Measurements from ENCODE around the gene HEYL. TPM values are rescaled to one million over a fixed set of nuclear protein-coding genes. Genes with fewer than 3 reads are reported as not detected.
A peak's percentile ranks its signal among the peaks of the same experiment; 100 is the strongest.

The HEYL gene
- total RNA-seq, 2 donors from 2014 or later = 45.6 to 91.2 TPM

DNA sequence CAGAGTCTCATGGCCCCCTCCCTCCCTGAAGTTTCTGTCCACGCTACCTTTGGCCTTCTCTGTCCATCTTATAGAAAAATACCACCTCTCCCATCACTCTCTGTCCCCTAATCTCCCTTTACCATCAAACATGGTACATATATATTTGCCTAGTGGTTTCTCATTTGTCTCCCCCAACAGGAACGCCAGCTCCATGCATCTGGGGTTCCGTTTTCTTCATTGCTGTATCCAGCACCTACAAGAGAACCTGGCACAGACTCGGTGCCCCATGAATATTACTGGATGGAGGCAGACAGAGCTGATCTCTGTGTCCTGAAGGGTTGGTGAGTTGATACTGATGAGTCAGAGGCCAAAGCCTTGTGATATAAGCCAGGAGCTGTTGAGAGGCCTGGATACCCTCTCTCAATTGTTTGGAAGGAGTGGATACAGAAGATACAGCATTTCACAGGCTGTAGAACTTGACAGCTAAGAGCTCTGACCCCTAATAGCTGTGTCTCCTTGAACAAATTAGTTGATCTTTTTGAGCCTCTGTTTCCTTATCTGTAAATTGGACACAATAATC, 21.9 kb downstream of the HEYL start:
- Histone ChIP-seq H3K36me3 (peaks cover 7% of the 10 kb centered on the region), H3K9me3 (no peaks in the 10 kb centered on the region), H3K4me3 (no peak overlapping the region), H3K27ac (no peak overlapping the region), H3K4me1 (ENCODE audit: control insufficient read depth in 1 of 2, low read depth in 2 of 2) (peaks cover 2 to 25% of the 10 kb centered on the region in 2 donors), H3K27me3 (replicated peaks; ENCODE audit: insufficient read depth) (no peaks in the 10 kb centered on the region)
- DNase-seq (ENCODE audit: low spot score) = no peak
- TF ChIP-seq, protein P1, sequence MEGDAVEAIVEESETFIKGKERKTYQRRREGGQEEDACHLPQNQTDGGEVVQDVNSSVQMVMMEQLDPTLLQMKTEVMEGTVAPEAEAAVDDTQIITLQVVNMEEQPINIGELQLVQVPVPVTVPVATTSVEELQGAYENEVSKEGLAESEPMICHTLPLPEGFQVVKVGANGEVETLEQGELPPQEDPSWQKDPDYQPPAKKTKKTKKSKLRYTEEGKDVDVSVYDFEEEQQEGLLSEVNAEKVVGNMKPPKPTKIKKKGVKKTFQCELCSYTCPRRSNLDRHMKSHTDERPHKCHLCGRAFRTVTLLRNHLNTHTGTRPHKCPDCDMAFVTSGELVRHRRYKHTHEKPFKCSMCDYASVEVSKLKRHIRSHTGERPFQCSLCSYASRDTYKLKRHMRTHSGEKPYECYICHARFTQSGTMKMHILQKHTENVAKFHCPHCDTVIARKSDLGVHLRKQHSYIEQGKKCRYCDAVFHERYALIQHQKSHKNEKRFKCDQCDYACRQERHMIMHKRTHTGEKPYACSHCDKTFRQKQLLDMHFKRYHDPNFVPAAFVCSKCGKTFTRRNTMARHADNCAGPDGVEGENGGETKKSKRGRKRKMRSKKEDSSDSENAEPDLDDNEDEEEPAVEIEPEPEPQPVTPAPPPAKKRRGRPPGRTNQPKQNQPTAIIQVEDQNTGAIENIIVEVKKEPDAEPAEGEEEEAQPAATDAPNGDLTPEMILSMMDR (IDR thresholded peaks at IDR 0.05) = no peak
- ATAC-seq (ENCODE audit: insufficient number of reproducible peaks, low FRiP score, low read depth) = no peak

DNA sequence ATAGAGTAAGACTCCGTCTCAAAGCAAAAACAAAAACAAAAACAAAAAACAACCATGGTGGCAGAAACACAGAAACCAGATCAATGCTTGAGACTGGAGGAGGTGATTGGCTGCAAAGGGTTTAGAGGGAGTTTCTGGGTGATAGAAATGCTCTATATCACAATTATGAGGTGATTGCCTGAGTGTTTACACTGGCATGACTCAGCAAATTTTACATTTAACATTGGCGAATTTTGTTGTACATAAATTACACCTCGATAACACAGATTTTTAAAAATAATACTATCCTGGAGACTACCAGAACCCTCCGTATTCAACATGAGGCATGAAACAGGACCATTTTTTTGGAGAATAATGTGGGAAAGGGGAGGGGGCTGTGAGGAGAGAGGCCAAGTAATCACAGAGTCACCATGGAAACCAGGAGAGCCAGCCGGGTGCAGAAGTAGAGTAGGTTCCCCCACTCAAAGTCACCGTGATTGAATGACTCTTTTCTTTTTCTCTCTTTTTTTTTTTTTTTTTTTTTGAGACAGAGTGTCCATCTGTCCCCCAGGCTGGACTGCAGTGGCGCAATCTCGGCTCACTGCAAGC, 24.3 kb downstream of the HEYL start:
- Histone ChIP-seq H3K9me3 (no peaks in the 10 kb centered on the region), H3K36me3 (peaks cover 7% of the 10 kb centered on the region), H3K4me1 (ENCODE audit: control insufficient read depth in 1 of 2, low read depth in 2 of 2) (peaks cover 0 to 9% of the 10 kb centered on the region in 2 donors), H3K4me3 (no peak overlapping the region), H3K27me3 (replicated peaks; ENCODE audit: insufficient read depth) (no peaks in the 10 kb centered on the region), H3K27ac (no peak overlapping the region)
- TF ChIP-seq, protein P1 (IDR thresholded peaks at IDR 0.05) = no peak
- no peak for DNase-seq (ENCODE audit: low spot score)
- no peak for ATAC-seq (ENCODE audit: insufficient number of reproducible peaks, low FRiP score, low read depth)

DNA sequence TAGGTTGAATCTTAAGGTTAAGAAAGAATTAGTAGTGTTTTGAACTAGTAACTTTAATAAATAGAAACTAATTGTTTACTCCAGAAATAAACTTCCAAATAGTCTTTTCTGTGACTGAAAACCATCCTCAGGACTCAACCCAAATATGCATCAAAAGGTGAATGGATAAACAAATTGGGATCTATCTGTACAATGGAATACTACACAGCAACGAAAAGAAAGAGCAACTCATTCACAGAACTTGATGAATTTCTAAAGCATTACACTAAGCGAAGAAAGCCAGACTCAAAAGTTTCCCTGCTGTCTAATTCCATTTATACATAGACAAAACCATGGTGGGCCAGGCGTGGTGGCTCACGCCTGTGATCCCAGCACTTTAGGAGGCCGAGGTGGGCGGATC, 25.0 kb downstream of the HEYL start:
- TF ChIP-seq, protein P1 (IDR thresholded peaks at IDR 0.05) = no peak
- no peaks in the 10 kb centered on the region for H3K27me3 ChIP-seq (replicated peaks; ENCODE audit: insufficient read depth)
- peaks cover 7% of the 10 kb centered on the region for H3K36me3 ChIP-seq
- no peaks in the 10 kb centered on the region for H3K9me3 ChIP-seq
- DNase-seq (ENCODE audit: low spot score) = no peak
- no peak overlapping the region for H3K27ac ChIP-seq
- no peak overlapping the region for H3K4me3 ChIP-seq
- H3K4me1 ChIP-seq (ENCODE audit: control insufficient read depth in 1 of 2, low read depth in 2 of 2) = peaks cover 0 to 16% of the 10 kb centered on the region in 2 donors
- ATAC-seq (ENCODE audit: insufficient number of reproducible peaks, low FRiP score, low read depth) = no peak

DNA sequence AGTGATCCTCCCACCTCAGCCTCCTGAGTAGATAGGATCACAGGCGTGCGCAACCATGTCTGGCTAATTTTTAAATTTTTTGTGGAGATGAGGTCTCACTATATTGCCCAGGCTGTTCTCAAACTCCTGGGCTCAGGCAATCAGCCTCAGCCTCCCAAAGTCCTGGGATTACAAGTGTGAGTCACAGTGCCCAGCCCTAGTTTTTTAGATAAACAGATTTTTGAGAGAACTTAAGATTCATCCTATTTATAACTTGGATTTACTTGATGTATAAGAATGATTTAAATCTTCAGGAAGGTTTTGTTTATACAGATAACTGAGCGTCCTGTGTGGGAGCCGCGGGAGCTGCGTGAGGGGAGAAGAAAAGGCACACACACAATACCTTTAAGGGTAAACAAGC, 26.2 kb downstream of the HEYL start:
- DNase-seq (ENCODE audit: low spot score) = no peak
- TF ChIP-seq, protein P1 (IDR thresholded peaks at IDR 0.05) = no peak
- Histone ChIP-seq H3K4me1 (ENCODE audit: control insufficient read depth in 1 of 2, low read depth in 2 of 2) (peaks cover 0 to 21% of the 10 kb centered on the region in 2 donors), H3K27ac (no peak overlapping the region), H3K9me3 (no peaks in the 10 kb centered on the region), H3K4me3 (no peak overlapping the region), H3K27me3 (replicated peaks; ENCODE audit: insufficient read depth) (no peaks in the 10 kb centered on the region), H3K36me3 (peaks cover 7% of the 10 kb centered on the region)
- ATAC-seq (ENCODE audit: insufficient number of reproducible peaks, low FRiP score, low read depth) = no peak

DNA sequence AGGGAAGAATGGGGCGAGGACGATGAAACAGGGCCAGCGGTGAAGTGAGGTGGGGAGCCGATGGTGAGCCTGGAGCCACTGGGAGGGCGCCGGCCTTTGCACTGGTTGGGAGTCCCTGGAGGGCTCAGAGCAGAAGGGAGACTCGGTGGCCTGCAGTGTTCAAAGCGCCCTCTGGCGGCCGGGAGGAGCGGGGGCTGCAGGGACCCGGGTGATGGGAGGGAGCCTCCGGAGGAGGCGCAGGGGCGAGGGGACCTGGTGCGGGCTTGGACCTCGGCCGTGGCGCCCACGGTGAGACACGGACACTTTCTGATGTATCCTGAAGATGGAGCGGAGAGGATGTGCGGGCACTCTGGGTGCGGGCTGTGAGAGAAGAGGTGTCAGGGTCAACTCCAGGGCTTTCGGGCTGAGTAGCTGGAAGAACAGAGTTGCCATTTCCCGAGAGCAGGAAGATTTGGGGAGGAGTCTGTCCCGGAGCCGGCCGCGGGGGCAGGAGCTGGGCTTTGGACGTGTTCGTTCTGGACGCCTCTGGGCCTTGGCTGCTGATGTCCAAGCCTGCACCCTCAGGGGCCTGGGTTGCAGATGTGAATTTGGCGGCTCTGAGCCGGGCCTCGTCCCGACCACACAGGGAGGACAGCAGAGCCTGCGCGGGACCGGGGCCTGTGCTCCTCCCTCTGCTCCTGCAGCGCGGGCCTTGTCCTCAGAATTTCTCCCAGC, 29.7 kb downstream of the HEYL start:
- H3K27me3 ChIP-seq (replicated peaks; ENCODE audit: insufficient read depth) = no peaks in the 10 kb centered on the region
- no peak for DNase-seq (ENCODE audit: low spot score)
- no peaks in the 10 kb centered on the region for H3K9me3 ChIP-seq
- H3K4me3 ChIP-seq = no peak overlapping the region
- no peak for ATAC-seq (ENCODE audit: insufficient number of reproducible peaks, low FRiP score, low read depth)
- TF ChIP-seq, protein P1 (IDR thresholded peaks at IDR 0.05) = peak; percentile 80
- peaks cover 3% of the 10 kb centered on the region for H3K36me3 ChIP-seq
- peak overlapping the region in 1 of 2 donors; percentile 22 for H3K27ac ChIP-seq
- peaks cover 0 to 21% of the 10 kb centered on the region in 2 donors for H3K4me1 ChIP-seq (ENCODE audit: control insufficient read depth in 1 of 2, low read depth in 2 of 2)

Measured in thoracic aorta (tissue), 2 donors.